Smooth muscle cell (in vitro differentiated cells): Measurements from ENCODE around the gene USP8. TPM values are rescaled to one million over a fixed set of nuclear protein-coding genes. Genes with fewer than 3 reads are reported as not detected.
"Not testable (repeated sequence)": the region's sequence is repeated elsewhere in the genome, so short reads cannot be mapped to it uniquely, and the experiment has no call there.

Source experiments
- DNase-seq: peaks from one replicate; lab custom pipeline; 2025; ENCODE audit not compliant: unreplicated experiment; lab: John Stamatoyannopoulos, UW
- H2AFZ ChIP-seq: fragments of 200-600 bp; sonication (generic); 2 replicates; pipeline ENCODE4 v1.6.0; 2016; ENCODE audit warnings: antibody characterized with exemption, low read depth, mild to moderate bottlenecking
- H3F3A ChIP-seq: fragments of 200-600 bp; sonication (generic); 2 replicates; pipeline ENCODE4 v1.6.0; 2017; ENCODE audit warnings: antibody characterized with exemption, low read depth
- H3K27ac ChIP-seq: fragments of 200-600 bp; sonication (generic); 2 replicates; pipeline ENCODE4 v1.5.1; 2016; ENCODE audit warnings: low read depth, mild to moderate bottlenecking
- H3K27me3 ChIP-seq: fragments of 200-600 bp; sonication (generic); 2 replicates; pipeline ENCODE4 v1.6.1; 2016; ENCODE audit warnings: low read depth, mild to moderate bottlenecking
- H3K36me3 ChIP-seq: fragments of 200-600 bp; sonication (generic); 2 replicates; pipeline ENCODE4 v1.5.1; 2016; ENCODE audit warnings: low read depth
- H3K4me1 ChIP-seq: fragments of 200-600 bp; sonication (generic); 2 replicates; pipeline ENCODE4 v1.5.1; 2016; ENCODE audit warnings: low read depth
- H3K4me2 ChIP-seq: fragments of 200-600 bp; sonication (generic); 2 replicates; pipeline ENCODE4 v1.6.0; 2016; ENCODE audit warnings: mild to moderate bottlenecking
- H3K4me3 ChIP-seq: fragments of 200-600 bp; sonication (generic); 2 replicates; pipeline ENCODE4 v1.5.1; 2016; ENCODE audit warnings: mild to moderate bottlenecking
- H3K79me2 ChIP-seq: fragments of 200-600 bp; sonication (generic); 2 replicates; pipeline ENCODE4 v1.6.0; 2016; ENCODE audit warnings: low read depth, mild to moderate bottlenecking
- H3K9ac ChIP-seq: fragments of 200-600 bp; sonication (generic); 2 replicates; pipeline ENCODE4 v1.6.0; 2016; ENCODE audit warnings: low read depth
- H3K9me3 ChIP-seq: fragments of 200-600 bp; sonication (generic); replicated peaks from 2 replicates; pipeline ENCODE4 v1.5.1; 2016; ENCODE audit warnings: low read depth
- H4K20me1 ChIP-seq: fragments of 200-600 bp; sonication (generic); 2 replicates; pipeline ENCODE4 v1.6.0; 2016; ENCODE audit warnings: low read depth
- CTCF ChIP-seq: fragments of 200-600 bp; sonication (generic); IDR thresholded peaks from 2 replicates; pipeline ENCODE4 v1.5.1; 2017; ENCODE audit warnings: borderline replicate concordance, mild to moderate bottlenecking, antibody characterized with exemption; ENCODE audit not compliant: insufficient read depth, poor library complexity, severe bottlenecking
- WGBS: methylation state at CpG from one replicate; pipeline ENCODE4 v1.1.7; 2016; ENCODE audit warnings: low lambda C conversion rate; 5-methylcytosine and 5-hydroxymethylcytosine counted together
- polyA plus RNA-seq: library from polyadenylated mRNA; unstranded; fragments of >200 nt; fragmentation: Nextera tagmentation; extraction: Ambion mirVana; gene quantifications from 2 replicates; pipeline ENCODE4 v1.2.1, GENCODE V29; 2016
- total RNA-seq: library from RNA; depleted of rRNA; stranded (reverse); fragments of >200 nt; gene quantifications from 2 replicates; pipeline ENCODE4 v1.2.3, GENCODE V29; 2014

USP8 gene
- 50.4 and 69.9 TPM in 2 replicates for total RNA-seq
- polyA plus RNA-seq = 38.3 and 46.0 TPM in 2 replicates

GRCh38 chr15:50424066-50424890 is at the start of gene USP8:
USP8 (plus strand) TSS chr15:50424405; CDS start chr15:50439074, 14,669 bp downstream.
- Histone ChIP-seq H4K20me1 (peaks cover 32% of the 10 kb centered on the region), H3K9me3 (no peaks in the 10 kb centered on the region), H3K79me2 (peaks cover 50% of the 10 kb centered on the region), H3F3A (peaks cover 6% of the 10 kb centered on the region), H3K27me3 (no peaks in the 10 kb centered on the region), H3K9ac (peak within 1 kb of the TSS; percentile 93), H3K4me2 (peak within 1 kb of the TSS; percentile 91), H3K27ac (peak within 1 kb of the TSS; percentile 85), H3K4me1 (peaks cover 13% of the 10 kb centered on the region), H3K4me3 (peak within 1 kb of the TSS; percentile 83), H3K36me3 (no peaks in the 10 kb centered on the region), H2AFZ (peak within 1 kb of the TSS; percentile 87)
- WGBS = 1% methylated on average over 44 of the region's 55 CpGs
- peak; percentile 79 for DNase-seq
- TF ChIP-seq CTCF = no peak

- no peak for TF ChIP-seq CTCF
- no peaks in the 10 kb centered on the region for H3F3A ChIP-seq
- no peaks in the 10 kb centered on the region for H3K9me3 ChIP-seq
- no peak overlapping the region for H3K9ac ChIP-seq
- no peak overlapping the region for H2AFZ ChIP-seq
- DNase-seq = no peak
- no peak overlapping the region for H3K27ac ChIP-seq
- no peak overlapping the region for H3K4me2 ChIP-seq
- H4K20me1 ChIP-seq = no peaks in the 10 kb centered on the region
- WGBS = 91% methylated on average over 3 of the region's 3 CpGs
- H3K4me3 ChIP-seq = no peak overlapping the region
- no peaks in the 10 kb centered on the region for H3K27me3 ChIP-seq
- no peaks in the 10 kb centered on the region for H3K79me2 ChIP-seq
- no peaks in the 10 kb centered on the region for H3K4me1 ChIP-seq
- H3K36me3 ChIP-seq = no peaks in the 10 kb centered on the region
Observed at GRCh38 chr15:50377867-50378751, 46.1 kb upstream of the USP8 start.

GRCh38 chr15:50378776-50379175 is 45.4 kb upstream of the USP8 start:
- 94% methylated on average over 1 of the region's 1 CpG for WGBS
- no peak for DNase-seq
- Histone ChIP-seq H4K20me1 (no peaks in the 10 kb centered on the region), H3K27ac (no peak overlapping the region), H3K4me3 (no peak overlapping the region), H3K4me2 (no peak overlapping the region), H3K36me3 (no peaks in the 10 kb centered on the region), H3F3A (no peaks in the 10 kb centered on the region), H3K9ac (no peak overlapping the region), H2AFZ (no peak overlapping the region), H3K9me3 (no peaks in the 10 kb centered on the region), H3K27me3 (no peaks in the 10 kb centered on the region), H3K4me1 (no peaks in the 10 kb centered on the region), H3K79me2 (no peaks in the 10 kb centered on the region)
- TF ChIP-seq CTCF = no peak

- WGBS = 90% methylated on average over 7 of the region's 7 CpGs
- H3K27me3 ChIP-seq, H3K4me1 ChIP-seq, H3K9me3 ChIP-seq, H3K27ac ChIP-seq, H3K4me3 ChIP-seq, H3K36me3 ChIP-seq, H2AFZ ChIP-seq, H3K9ac ChIP-seq, H4K20me1 ChIP-seq, H3K4me2 ChIP-seq, H3F3A ChIP-seq, DNase-seq, H3K79me2 ChIP-seq: not testable (repeated sequence)
Observed at GRCh38 chr15:50379413-50379812, 44.8 kb upstream of the USP8 start.
